DOHH2 (cell line): ENCODE data around the gene TLL2.

ENCODE experiments used
- H3F3A ChIP-seq: fragments of 200-600 bp; sonication (generic), shearing (Covaris generic); 2 replicates; pipeline ENCODE4 v1.6.0; 2016; ENCODE audit warnings: antibody characterized with exemption, mild to moderate bottlenecking; ENCODE audit not compliant: control insufficient read depth, insufficient read depth
- H3K27ac ChIP-seq: fragments of 200-600 bp; sonication (generic); 2 replicates; pipeline ENCODE4 v1.5.1; 2014; ENCODE audit warnings: low read depth, mild to moderate bottlenecking, low read length, moderate library complexity
- H3K27me3 ChIP-seq: fragments of 200-600 bp; sonication (generic); 2 replicates; pipeline ENCODE4 v1.6.1; 2014; ENCODE audit warnings: mild to moderate bottlenecking, low read length, mixed read lengths; ENCODE audit not compliant: control insufficient read depth
- H3K36me3 ChIP-seq: fragments of 200-600 bp; sonication (generic); 2 replicates; pipeline ENCODE4 v1.6.1; 2014; ENCODE audit warnings: mild to moderate bottlenecking, low read length, moderate library complexity, mixed read lengths; ENCODE audit not compliant: control insufficient read depth
- H3K4me1 ChIP-seq: fragments of 200-600 bp; sonication (generic); 2 replicates; pipeline ENCODE4 v1.6.1; 2014; ENCODE audit warnings: mild to moderate bottlenecking, low read length, mixed read lengths; ENCODE audit not compliant: control insufficient read depth
- H3K4me2 ChIP-seq: fragments of 200-600 bp; sonication (generic); 2 replicates; pipeline ENCODE4 v1.6.0; 2014; ENCODE audit warnings: mild to moderate bottlenecking, low read length, moderate library complexity
- H3K4me3 ChIP-seq: fragments of 200-600 bp; sonication (generic); 2 replicates; pipeline ENCODE4 v1.5.1; 2014; ENCODE audit warnings: mild to moderate bottlenecking, low read length, mixed read lengths
- H3K79me2 ChIP-seq: fragments of 200-600 bp; sonication (generic); 2 replicates; pipeline ENCODE4 v1.6.1; 2014; ENCODE audit warnings: mild to moderate bottlenecking, low read length, mixed read lengths; ENCODE audit not compliant: control insufficient read depth
- H3K9me2 ChIP-seq: fragments of 200-600 bp; sonication (generic); replicated peaks from 2 replicates; pipeline ENCODE4 v1.6.1; 2014; ENCODE audit warnings: mild to moderate bottlenecking, low read length, mixed read lengths; ENCODE audit not compliant: control insufficient read depth
- H3K9me3 ChIP-seq: fragments of 200-600 bp; sonication (generic); 2 replicates; pipeline ENCODE4 v1.6.1; 2014; ENCODE audit warnings: antibody characterized with exemption, low read length, mixed read lengths; ENCODE audit not compliant: control insufficient read depth, insufficient read depth
- H4K20me1 ChIP-seq: fragments of 200-600 bp; sonication (generic); 2 replicates; pipeline ENCODE4 v1.6.0; 2014; ENCODE audit warnings: low read depth, mild to moderate bottlenecking, antibody characterized with exemption, low read length, moderate library complexity; ENCODE audit not compliant: control insufficient read depth, insufficient read depth
- CTCF ChIP-seq: fragments of 200-600 bp; sonication (generic); IDR thresholded peaks from one replicate; pipeline ENCODE4 v1.5.1; 2014; ENCODE audit warnings: antibody characterized with exemption, mild to moderate bottlenecking, low read depth, low read length; ENCODE audit not compliant: poor library complexity, severe bottlenecking
- EZH2phosphoT487 ChIP-seq: fragments of 200-600 bp; sonication (generic); IDR thresholded peaks from 2 replicates; pipeline ENCODE4 v1.6.1; 2017; ENCODE audit warnings: borderline replicate concordance, mild to moderate bottlenecking, antibody characterized with exemption, low read length, moderate library complexity, mixed read lengths

Gene TLL2

GRCh38 chr10:96441322-96441885 lies 72.3 kb downstream of the TLL2 start:
- Histone ChIP-seq H3K27ac (no peak overlapping the region), H3K79me2 (no peaks in the 10 kb centered on the region), H4K20me1 (no peaks in the 10 kb centered on the region), H3K4me3 (no peak overlapping the region), H3K27me3 (0 out of 2 replicates have a peak, but pooled peaks cover 4% of the 10 kb centered on the region), H3K9me2 (no peaks in the 10 kb centered on the region), H3K4me1 (no peaks in the 10 kb centered on the region), H3K36me3 (no peaks in the 10 kb centered on the region), H3F3A (no peaks in the 10 kb centered on the region), H3K4me2 (no peak overlapping the region), H3K9me3 (no peaks in the 10 kb centered on the region)
- TF ChIP-seq EZH2phosphoT487 (no peak), CTCF (no peak)

DNA sequence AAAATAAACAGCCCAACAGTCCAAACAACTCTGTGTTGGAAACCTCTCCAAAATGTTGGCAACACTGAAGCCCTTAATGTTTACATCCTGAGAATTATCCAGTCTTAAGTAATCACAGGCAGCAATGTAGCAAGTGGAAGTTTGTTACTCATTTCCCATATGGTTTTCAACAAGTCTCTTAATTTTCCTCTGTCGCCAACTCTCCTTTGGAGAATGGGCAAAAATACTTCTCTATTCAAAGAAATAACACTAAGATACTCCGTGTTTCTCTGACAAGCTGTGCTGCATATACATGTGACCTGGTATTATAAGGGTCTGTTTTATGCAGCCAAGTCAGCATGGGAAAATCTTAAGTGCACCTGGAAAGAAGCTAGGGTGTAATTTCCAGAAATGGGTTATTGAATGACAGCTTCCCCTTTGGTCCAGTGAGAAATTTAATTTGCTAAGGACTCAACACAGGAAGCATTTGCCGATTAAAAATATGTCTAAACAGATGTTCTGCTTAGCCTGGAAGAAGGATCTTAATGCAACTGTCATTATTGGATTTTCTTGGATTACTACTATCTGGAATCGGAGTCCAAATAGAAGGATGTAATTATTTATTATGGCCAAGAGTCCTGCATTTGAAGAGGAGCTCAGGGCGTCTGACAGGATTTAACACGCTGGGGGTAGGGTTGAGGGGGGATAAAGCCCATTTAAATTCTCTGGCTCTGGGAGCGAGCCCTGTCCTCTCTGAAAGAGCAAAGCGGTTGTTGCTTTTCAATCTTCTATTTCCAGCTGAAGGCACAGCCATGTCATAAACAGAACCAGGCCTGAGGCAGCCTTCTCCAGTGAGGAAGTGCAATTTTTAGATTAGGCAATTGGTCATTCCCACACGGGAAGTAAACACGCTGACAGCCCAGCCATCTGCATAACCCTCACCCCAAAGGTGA lies 73.1 kb downstream of the TLL2 start:
- no peak for TF ChIP-seq EZH2phosphoT487
- no peak for TF ChIP-seq CTCF
- Histone ChIP-seq H3K27ac (no peak overlapping the region), H3K4me2 (no peak overlapping the region), H4K20me1 (no peaks in the 10 kb centered on the region), H3K4me1 (no peaks in the 10 kb centered on the region), H3K36me3 (no peaks in the 10 kb centered on the region), H3K4me3 (no peak overlapping the region), H3K79me2 (no peaks in the 10 kb centered on the region), H3F3A (no peaks in the 10 kb centered on the region), H3K9me2 (no peaks in the 10 kb centered on the region), H3K9me3 (no peaks in the 10 kb centered on the region), H3K27me3 (0 out of 2 replicates have a peak, but pooled peaks cover 4% of the 10 kb centered on the region)

GRCh38 chr10:96439725-96440124 lies 74.0 kb downstream of the TLL2 start:
- H4K20me1 ChIP-seq, result no peaks in the 10 kb centered on the region
- H3K27me3 ChIP-seq, result 0 out of 2 replicates have a peak, but pooled peaks cover 4% of the 10 kb centered on the region
- H3K27ac ChIP-seq, result no peak overlapping the region
- no peak overlapping the region for H3K4me3 ChIP-seq
- no peaks in the 10 kb centered on the region for H3F3A ChIP-seq
- H3K9me3 ChIP-seq, result no peaks in the 10 kb centered on the region
- TF ChIP-seq CTCF (no peak), EZH2phosphoT487 (no peak)
- H3K4me2 ChIP-seq, result no peak overlapping the region
- no peaks in the 10 kb centered on the region for H3K4me1 ChIP-seq
- no peaks in the 10 kb centered on the region for H3K79me2 ChIP-seq
- H3K36me3 ChIP-seq, result no peaks in the 10 kb centered on the region
- H3K9me2 ChIP-seq, result no peaks in the 10 kb centered on the region
